Fibroblast of lung (primary cell): ENCODE results near the gene ACAP3.

Source experiments
- EZH2 ChIP-seq: IDR thresholded peaks from 2 replicates; pipeline ENCODE4 v1.5.1; 2012; ENCODE audit warnings: low read length, control low read depth, mild to moderate bottlenecking; ENCODE audit errors: missing control alignments
- TF ChIP-seq, protein P1 (sequence below), 2 donors: IDR thresholded peaks in 1 of 2; conservative IDR thresholded peaks in 1 of 2; 1 replicate in 1 of 2; 2 replicates in 1 of 2; pipeline ENCODE4 v1.5.1; 2011 to 2012; ENCODE audit warnings: low read length in 2 of 2, control low read depth in 1 of 2, inconsistent platforms in 1 of 2, low read depth in 1 of 2, mild to moderate bottlenecking in 1 of 2

DNA sequence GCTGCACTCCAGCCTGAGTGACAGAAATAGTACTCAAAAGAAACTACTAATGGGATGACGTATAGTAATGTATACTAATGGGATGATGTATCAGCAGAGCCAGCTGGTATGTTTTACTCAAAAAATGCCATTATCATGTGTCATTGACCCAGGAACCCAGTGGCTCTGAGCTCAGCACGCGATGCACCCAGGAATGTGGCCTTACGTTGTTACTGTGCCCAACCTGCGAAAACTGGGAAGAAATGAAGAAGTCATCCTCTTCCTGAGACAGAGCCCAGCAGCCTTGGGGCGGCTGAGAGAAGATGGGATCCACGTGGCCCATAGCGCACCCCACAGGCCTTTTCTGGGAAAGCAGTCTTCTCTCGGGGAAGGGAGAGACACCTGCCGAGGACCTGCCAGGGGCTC lies 42.9 kb downstream of the ACAP3 start:
- TF ChIP-seq, protein P1, sequence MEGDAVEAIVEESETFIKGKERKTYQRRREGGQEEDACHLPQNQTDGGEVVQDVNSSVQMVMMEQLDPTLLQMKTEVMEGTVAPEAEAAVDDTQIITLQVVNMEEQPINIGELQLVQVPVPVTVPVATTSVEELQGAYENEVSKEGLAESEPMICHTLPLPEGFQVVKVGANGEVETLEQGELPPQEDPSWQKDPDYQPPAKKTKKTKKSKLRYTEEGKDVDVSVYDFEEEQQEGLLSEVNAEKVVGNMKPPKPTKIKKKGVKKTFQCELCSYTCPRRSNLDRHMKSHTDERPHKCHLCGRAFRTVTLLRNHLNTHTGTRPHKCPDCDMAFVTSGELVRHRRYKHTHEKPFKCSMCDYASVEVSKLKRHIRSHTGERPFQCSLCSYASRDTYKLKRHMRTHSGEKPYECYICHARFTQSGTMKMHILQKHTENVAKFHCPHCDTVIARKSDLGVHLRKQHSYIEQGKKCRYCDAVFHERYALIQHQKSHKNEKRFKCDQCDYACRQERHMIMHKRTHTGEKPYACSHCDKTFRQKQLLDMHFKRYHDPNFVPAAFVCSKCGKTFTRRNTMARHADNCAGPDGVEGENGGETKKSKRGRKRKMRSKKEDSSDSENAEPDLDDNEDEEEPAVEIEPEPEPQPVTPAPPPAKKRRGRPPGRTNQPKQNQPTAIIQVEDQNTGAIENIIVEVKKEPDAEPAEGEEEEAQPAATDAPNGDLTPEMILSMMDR (conservative IDR thresholded peaks at IDR 0.05 in 1 of 2, IDR thresholded peaks at IDR 0.05 in 1 of 2; ENCODE audit: low read depth in 1 of 2, low read length in 2 of 2): peak; percentile 34 to 60
- TF ChIP-seq EZH2: no peak
